SK-N-SH treated with all-trans-retinoic acid at 6 μM for 48 hours (cell line): ENCODE measurements around the gene COPG2.

Source experiments
- ARNTL ChIP-seq: fragments of 450-650 bp; formaldehyde crosslinking; IDR thresholded peaks from 2 replicates; pipeline ENCODE4 v1.5.0; 2020; ENCODE audit warnings: low read depth, mild to moderate bottlenecking, moderate library complexity, borderline replicate concordance
- CREB5 ChIP-seq: fragments of 250-450 bp; sonication (Bioruptor Pico); IDR thresholded peaks from 2 replicates; pipeline ENCODE4 v1.5.1; 2020; ENCODE audit warnings: low read depth, mild to moderate bottlenecking, moderate library complexity
- ESRRG ChIP-seq: fragments of 250-450 bp; sonication (Bioruptor Pico); IDR thresholded peaks from 2 replicates; pipeline ENCODE4 v1.6.1; 2021; ENCODE audit warnings: mild to moderate bottlenecking
- RARB ChIP-seq: fragments of 250-450 bp; sonication (Bioruptor Pico); IDR thresholded peaks from 2 replicates; pipeline ENCODE4 v1.8.0; 2021; ENCODE audit warnings: mild to moderate bottlenecking, moderate library complexity
- SNAI2 ChIP-seq: fragments of 250-450 bp; sonication (Bioruptor Pico); IDR thresholded peaks from 2 replicates; pipeline ENCODE4 v1.5.0; 2020; ENCODE audit warnings: mild to moderate bottlenecking, moderate library complexity
- TOX ChIP-seq: fragments of 250-450 bp; sonication (Bioruptor Pico); IDR thresholded peaks from 2 replicates; pipeline ENCODE4 v1.8.0; 2021; ENCODE audit warnings: mild to moderate bottlenecking, moderate library complexity, borderline replicate concordance
- ZFP3 ChIP-seq: fragments of 250-450 bp; sonication (Bioruptor Pico); IDR thresholded peaks from 2 replicates; pipeline ENCODE4 v1.5.0; 2020; ENCODE audit warnings: mild to moderate bottlenecking, moderate library complexity
- ZFP30 ChIP-seq: fragments of 450-650 bp; formaldehyde crosslinking; IDR thresholded peaks from 2 replicates; pipeline ENCODE4 v1.5.0; 2022; ENCODE audit warnings: mild to moderate bottlenecking, moderate library complexity
- ZNF565 ChIP-seq: fragments of 450-650 bp; formaldehyde crosslinking; conservative IDR thresholded peaks from 2 replicates; pipeline ENCODE4 v1.5.0; 2020; ENCODE audit warnings: low read depth, mild to moderate bottlenecking, moderate library complexity
- TF ChIP-seq, protein P1 (sequence below): fragments of 250-450 bp; sonication (Bioruptor Pico); IDR thresholded peaks from 2 replicates; pipeline ENCODE4 v1.8.0; 2020; ENCODE audit warnings: mild to moderate bottlenecking, moderate library complexity, borderline replicate concordance

DNA sequence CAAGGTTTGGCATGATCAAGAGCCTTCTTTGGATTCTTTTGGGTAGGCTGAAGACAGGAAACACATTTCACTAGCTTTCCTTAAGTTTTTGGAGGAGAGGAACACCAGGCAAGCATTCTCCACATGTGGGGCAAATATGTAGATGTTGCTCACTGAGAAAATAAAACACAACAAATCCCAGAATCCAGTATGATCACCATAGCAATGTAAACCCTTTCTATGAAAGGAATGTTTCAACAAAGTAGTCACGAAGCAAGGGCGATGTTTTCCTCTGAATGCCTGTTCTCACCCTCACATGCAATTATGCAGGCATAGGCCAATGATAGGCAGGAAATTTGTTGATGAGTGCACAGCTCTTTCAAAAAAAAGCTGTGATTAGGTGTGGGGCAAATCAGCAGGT, 207.3 kb downstream of the COPG2 start:
- TF ChIP-seq, protein P1, sequence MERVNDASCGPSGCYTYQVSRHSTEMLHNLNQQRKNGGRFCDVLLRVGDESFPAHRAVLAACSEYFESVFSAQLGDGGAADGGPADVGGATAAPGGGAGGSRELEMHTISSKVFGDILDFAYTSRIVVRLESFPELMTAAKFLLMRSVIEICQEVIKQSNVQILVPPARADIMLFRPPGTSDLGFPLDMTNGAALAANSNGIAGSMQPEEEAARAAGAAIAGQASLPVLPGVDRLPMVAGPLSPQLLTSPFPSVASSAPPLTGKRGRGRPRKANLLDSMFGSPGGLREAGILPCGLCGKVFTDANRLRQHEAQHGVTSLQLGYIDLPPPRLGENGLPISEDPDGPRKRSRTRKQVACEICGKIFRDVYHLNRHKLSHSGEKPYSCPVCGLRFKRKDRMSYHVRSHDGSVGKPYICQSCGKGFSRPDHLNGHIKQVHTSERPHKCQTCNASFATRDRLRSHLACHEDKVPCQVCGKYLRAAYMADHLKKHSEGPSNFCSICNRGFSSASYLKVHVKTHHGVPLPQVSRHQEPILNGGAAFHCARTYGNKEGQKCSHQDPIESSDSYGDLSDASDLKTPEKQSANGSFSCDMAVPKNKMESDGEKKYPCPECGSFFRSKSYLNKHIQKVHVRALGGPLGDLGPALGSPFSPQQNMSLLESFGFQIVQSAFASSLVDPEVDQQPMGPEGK (CRISPR knock-in tag), result no peak
- TF ChIP-seq ZFP3, result no peak
- no peak for TF ChIP-seq ZNF565 (CRISPR knock-in tag)
- no peak for TF ChIP-seq RARB (CRISPR knock-in tag)
- TF ChIP-seq ARNTL (CRISPR knock-in tag), result no peak
- TF ChIP-seq TOX (CRISPR knock-in tag), result no peak
- TF ChIP-seq SNAI2 (CRISPR knock-in tag), result no peak
- no peak for TF ChIP-seq CREB5
- TF ChIP-seq ZFP30 (CRISPR knock-in tag), result no peak
- TF ChIP-seq ESRRG (CRISPR knock-in tag), result no peak
